Stimulated activated CD8-positive, alpha-beta memory T cell treated with anti-CD3 and anti-CD28 coated beads, Interleukin-12 subunit alpha, Interleukin-12 subunit beta, amount 100 ng/mL, for 24 hours (primary cell): ENCODE data around the gene ADAM12.

Experiments used
- DNase-seq: peaks from one replicate; pipeline ENCODE4 v3.0.0-alpha.2; 2020; ENCODE audit errors: extremely low read depth

The ADAM12 gene

DNA sequence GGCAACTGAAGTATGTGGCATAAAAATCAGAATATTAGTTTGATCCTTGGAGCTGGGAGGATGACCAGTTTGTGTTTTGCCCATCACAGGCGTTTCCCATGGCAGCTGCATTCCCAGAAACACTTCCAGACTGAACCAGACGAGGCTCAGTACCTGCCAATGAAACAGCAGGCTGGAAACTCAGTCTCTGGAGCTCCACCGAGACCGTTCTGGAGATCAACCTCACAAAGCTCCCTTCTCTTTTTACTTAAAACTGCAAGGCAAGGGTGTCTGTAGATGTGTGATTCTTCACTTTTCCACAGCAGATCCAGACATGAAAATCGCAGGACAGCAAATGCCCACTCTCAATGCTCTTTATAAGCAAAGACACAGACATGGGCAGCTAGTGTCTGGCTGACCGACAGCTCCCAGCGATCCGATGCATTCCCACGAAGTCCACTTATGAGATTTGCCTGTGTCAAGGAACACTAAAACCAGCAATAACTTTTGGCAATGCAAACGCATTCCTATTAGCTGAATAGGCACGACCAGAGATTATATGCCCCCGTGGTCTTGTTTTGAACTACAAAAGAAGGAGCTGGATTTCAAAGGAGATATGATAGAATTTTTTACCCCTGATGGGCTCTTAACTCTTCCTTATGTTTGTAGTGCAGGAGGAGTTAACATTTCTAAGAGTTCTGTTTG, 72.6 kb downstream of the ADAM12 start:
- no peak for DNase-seq

DNA sequence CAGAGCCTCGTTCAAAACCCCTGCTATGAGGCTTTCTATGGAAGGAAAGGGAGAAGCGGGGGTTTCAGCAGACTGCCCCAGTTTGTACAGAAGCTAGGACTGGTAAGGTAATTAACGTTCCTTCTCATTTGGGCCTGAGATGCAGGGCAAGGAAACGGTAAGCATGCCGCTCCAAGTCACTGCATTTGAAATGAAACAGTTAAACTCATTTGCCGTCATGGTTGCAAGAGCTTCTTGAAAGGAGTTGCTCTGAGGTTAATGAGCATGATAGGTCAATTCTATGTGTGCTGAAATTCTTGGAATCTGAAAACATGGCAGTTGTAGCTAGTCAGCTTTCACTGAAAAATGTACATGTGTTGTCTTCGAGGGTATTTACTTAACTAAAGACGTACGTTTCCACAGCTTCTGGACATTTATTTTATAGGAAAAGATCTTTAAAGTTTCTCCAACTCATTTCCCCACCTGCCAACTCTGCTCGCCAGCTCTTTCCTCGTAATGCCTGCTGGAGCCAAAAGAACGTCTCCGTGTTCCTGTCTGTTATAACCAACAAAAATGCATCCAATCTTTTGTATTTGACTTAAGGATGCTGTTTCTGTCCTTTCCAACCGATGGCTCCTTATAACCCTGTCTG, 73.3 kb downstream of the ADAM12 start:
- DNase-seq = no peak

DNA sequence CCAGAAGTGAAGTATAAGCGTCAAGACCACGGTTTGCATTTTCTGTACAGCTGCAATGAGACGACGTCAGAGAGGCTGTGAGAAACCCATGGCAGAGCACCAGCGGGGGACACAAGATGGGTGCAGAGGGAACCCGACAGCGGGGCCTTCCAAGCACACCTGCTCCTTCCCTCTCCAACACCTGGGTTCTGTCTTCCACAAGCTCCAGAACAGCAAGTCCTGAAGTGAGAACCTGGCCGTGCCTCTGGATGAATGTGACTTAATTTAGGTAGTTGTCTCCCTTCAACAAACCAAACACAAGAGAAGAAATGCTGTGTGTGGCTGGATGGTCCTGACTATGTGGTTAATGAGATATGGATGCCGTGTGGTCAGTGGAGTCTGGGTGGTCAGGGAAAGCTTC, 76.1 kb downstream of the ADAM12 start:
- DNase-seq = no peak

DNA sequence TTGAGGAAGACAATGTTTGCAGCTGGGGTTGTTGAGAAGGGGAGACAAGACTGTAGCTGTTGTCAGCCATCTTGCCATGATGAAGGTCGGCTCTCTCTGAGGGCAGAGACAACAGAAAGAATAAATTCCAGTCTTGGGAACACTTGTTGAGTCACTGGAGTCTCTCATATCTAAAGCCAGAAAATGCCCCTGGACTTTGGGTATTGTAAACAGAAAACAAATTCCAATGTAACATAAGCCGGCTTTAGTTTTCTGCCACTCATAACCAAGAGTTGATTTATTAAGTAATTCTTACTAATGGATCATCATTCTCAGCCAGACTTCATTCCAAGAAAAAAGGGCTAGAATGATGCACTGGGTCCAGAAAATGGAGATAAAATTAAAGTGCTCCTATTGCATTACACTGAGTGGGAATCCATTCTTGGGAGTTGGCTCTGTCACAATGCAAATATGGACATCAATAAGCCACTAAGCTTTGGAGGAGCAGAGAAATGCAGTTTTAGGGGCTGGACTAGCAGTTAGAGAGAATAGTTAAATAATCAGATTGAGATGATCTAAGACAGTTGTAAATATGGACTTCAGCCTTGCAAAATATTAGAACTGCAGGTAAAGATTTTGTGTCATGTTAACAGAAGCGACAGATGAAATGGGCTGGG, 78.9 kb downstream of the ADAM12 start:
- no peak for DNase-seq

DNA sequence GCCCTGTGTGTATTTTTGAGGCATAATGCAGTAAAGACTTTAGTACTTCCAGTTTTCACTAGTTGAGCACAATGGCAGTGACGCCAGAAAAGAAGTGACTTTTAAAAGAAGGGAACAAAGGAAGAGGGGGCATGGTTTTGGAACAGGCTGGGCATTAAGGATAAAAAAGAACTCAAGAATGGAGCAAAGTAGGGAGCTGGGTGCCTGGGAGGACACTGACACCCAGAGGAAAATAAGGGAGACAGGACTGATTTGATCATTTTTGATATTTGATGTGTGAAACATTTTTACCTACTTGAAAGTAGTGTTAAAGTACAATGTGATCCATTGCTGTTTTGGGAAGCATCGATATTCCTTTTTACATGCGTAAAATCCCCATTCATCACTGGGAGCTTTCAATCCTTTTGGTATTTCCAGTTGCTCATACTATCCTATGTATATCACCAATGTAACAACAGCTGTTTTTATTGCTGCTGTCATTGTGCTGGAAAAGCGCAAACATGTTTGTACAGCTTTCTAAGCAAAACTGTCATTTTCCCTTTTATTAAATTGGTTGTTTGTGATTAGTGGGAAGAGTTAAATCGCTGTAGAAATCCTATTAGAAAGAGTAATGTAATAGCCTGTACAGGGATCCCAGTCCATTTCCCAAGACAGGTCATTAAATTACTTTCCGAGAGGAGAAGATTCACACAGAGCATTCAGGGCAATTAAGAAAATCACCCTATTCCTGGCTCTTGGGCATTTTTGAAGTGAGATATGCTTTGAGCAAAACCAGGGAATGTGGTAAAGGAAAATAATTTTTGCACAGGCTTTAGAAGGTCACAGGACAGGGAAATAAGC, 85.2 kb downstream of the ADAM12 start:
- DNase-seq = no peak

DNA sequence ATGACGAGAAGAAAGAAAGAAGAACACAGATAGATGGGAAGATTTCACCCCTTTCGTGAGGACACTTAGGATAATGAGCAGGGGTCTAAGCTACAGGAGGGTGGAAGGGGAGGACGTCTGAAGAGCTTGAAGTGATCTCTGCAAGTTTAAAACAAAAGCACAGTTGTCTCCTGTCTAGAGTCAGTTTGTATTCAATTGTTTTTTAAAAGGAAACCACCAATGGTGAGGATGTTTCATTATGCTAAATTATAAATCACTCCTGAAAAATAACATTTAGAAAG, 85.9 kb downstream of the ADAM12 start:
- DNase-seq = no peak

DNA sequence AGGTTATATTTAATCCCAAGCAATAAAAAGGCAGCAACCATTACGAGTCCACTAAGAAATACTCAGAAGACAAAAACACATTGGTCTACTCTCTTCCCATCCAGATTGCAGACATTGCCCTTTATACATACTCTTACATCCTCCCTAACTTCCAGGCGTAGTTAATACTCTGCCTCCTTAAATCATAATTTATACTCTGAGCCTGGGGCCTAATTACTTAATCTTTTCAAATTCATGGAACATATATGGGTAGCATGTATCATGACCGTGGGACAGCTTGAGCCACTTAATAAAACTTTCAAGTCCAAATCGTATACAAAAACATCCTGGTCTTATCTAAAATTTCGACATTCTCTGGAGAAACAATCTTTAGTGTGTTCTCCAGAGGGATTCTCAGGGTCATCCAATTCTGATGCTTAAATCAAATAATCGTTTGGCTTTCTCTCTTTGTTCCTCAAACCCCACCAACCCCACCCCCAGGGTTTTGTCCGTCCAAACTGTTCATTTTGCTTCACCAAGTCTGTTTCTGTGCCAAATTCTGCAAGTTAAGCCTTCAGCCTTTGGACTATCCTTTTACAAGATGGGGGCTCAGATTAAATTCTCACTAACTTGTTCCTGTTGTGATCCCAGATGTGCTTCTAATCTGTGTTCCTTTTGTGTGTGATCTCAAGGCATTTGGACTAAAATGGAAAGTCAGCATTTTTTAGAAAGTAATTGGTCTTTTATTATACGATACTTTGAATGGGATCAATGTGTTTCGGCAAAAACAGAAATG, 86.4 kb downstream of the ADAM12 start:
- DNase-seq = no peak

DNA sequence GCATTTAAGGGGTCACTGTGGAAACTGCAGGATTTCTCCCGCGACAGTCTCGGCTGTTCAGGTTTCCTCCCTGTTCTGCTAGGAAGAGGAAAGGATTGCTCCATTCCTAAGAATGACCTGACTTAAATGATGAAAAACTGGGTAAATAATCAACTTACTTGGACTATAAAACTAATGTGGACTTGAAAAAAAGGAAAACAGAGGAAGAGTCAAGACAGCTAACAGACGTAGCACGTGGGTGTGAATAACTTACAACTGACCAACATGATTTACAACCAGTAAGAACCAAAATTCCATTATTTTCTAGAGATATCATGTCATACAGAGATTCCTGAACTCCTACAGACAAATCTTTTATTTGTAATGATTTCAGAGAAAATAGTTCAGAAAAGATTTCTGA, 93.8 kb downstream of the ADAM12 start:
- DNase-seq = no peak

DNA sequence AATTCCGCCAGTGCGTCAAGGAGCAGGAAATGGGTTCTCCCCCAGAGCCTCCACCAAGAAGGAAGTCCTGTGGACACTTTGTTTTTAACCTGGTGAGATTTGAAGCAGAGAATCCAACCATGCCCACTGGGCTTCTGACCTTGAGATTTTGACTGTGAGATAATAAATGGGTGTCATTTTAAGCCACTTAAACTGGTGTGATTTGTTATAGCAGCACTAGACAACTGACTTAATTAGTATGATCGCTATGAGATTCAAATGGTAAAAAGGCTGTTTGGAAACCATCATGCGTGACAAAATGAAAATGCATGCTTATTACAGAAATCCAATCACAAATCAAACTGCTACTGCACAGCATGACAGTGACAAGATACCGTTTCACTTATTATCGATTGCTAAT, 98.0 kb downstream of the ADAM12 start:
- DNase-seq = no peak

DNA sequence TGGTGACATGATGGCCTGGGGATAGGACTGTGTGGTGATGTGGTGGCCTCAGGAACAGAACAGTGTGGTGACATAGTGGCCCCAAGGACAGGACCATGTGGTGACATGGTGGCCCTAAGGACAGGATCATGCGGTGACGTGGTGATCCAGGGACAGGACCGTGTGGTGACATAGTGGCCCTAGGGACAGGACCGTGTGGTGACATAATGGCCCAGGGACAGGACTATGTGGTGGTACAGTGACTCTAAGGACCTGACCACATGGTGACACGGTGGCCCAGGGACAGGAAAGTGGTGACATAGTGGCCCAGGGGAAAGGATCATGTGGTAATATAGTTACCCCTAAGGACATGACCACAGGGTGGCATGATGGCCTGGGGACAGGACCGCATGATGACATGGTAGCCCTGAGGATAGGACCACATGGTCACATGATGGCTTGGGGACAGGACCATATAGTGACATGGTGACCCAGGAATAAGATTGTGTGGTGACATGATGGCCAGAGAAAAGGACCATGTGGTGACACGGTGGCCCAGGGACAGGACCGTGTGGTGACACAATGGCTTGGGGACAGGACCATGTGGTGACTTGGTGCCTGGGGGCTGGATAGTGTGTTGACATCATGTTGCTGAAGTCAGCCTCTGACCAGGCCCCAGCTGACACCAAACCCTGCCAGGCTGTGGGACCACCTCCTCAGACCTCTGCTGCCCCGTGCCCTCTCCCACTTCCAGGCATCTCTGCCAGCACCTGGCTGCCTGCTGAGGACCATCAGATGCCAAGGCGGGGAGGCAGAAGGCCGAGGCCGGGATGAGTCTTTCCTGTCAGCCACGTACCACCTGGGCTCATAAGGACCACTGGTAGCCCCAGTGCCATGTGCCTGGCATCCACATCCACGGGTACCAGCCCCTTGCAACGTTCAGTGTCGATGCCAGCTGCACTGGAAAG, 99.5 kb downstream of the ADAM12 start:
- DNase-seq = no peak

DNA sequence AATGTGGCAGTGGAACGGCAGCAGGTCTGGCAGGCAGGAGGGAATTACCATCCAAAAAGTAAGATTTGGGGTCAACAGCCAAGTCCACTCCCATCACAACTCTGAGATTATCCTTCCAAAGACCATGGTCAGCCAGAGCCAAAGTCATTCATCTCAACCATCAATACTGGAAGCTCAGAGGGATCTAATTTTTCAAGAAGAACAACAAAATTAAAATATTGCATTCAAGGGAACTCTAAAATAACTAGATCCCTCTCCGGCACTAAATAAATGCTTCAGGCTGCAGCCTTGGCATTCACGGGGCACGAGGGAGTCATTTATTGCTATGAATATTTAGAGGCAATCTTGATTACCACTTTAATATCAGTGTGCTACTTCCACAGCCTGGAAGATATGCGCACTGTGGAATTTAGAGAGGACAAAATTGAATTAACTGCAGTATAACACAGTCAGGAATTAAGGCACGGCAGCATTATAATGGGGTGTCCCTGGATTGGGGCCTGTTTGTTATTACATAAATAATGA, 102.0 kb downstream of the ADAM12 start:
- DNase-seq = no peak

DNA sequence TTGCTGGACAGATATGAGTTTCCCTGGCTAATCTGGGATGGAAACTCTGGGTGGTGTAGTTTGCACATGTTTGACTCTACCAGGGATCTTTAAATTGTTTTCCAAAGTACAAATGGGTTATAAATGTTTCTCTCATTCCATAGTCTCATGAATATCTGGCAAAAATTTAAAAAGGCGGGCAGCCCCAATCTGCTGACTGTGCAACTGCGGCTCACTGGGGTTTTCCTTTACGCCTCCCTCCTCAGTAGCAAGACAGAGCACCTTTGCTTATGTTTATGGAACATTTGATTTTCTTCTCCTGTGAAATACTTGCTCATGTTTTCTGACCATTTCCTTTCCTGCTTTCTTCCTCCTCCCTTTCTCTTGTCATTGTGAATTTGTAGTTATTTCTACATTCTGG, 105.0 kb downstream of the ADAM12 start:
- no peak for DNase-seq

DNA sequence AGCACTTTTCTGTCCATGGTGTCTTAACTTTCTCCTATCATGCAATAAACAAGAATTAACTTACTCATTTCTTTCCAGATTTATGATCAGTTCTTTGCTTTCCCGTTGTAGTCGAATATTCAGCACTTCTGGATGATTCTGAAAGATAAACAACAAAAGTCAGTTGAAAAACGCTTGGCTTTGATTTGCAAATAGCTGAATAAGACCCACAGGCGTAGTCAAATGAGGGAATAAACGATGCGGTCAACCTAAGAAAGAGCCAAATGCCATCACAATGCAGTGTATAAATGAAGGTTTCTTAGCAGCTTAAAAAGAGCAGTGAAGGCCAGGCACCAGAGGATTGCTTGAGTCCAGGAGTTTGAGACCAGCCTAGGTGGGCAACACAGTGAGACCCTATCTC, 109.4 kb downstream of the ADAM12 start:
- DNase-seq = no peak

DNA sequence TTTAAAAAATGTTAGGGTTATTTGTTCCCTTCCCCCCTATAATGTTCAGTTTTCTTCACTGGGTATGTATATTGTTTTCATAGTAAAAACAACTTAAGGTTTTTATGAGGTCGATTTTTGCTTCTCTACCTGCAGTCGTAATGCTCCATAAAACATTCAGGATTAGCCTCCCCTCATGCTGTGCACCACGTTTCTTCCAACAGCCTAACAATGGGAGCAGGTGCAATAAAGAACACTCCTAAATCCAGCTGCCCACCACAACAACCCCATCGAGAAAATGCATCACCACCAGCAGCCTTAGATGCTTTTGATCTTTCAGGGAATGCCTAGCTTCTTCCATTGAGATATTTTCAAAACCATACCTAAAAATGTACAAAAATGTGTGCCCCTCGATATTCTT, 111.1 kb downstream of the ADAM12 start:
- DNase-seq = no peak

DNA sequence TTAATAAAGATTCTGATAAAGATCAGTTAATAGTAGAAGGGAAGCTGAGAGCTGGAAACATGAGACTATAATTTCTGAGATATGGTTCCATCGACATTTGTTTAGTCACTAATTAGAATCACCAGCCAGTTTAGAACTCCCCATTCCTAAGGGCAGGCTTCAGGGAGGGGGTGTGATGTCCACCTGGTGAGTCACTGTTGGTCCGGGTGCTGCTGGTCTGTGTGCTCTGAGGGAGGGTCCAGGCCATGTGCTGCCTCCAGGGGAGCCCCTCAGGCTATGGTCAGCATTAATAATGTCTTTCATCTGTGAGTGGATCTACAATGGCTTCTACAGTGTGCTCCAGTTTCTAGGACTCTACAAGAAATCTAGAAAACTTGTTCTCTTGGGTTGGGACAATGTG, 115.8 kb downstream of the ADAM12 start:
- no peak for DNase-seq

DNA sequence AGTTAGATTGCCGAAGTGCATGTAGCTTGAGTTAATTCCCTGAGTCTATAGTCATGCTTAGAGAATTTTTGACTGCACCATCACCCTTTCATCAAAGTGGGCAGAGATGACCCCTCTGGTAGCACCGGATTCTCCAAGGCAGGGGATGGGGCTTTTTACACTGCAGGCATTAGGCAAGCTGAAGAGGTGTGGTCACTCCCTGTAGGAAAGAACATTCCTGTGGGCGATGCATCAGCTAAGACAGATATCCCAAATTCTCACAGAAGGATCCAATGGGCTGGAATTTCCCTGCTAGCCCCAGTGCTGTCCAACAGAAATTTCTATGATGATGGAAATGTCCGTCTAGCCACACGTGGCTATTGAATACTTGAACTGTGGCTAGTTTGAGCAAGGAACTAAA, 118.2 kb downstream of the ADAM12 start:
- no peak for DNase-seq

DNA sequence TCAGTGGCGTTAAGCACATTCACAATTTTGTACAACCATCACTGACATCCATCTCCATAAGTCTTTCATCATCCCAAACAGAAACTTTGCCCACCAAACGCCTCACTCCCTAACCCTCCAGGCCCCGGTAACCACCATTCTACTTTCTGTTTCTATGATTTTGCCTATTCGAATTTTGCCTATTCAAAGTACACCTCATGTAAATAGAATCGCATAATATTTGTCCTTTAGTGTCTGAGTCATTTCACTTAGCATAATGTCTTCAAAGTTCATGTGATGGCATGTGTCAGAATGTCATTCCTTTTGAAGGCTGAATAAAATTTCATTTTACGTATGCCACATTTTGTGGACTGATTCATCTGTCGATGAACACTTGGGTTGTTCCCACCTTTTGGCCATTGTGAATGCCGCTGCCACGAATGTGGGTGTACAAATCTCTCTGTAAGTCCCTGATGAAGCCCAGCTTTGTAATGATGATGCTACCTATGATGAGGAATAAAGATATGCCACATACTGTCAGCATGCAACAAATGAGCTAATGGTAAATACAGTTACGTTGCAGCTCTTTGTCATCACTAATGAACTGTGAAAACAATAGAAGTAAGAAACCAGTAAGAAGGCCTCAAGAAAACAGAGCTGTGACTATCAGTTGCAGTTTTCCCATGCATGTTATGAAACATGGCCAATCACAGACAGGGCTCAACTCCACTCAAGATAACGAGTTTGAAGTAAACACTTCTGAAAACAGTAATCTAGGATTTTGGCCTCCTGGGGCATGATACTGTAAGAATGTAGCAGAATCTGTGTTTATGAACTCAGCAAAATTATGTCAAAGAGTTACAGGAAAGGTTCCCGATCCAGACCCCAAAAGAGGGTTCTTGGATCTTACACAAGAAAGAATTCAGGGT, 120.0 kb downstream of the ADAM12 start:
- DNase-seq = no peak

DNA sequence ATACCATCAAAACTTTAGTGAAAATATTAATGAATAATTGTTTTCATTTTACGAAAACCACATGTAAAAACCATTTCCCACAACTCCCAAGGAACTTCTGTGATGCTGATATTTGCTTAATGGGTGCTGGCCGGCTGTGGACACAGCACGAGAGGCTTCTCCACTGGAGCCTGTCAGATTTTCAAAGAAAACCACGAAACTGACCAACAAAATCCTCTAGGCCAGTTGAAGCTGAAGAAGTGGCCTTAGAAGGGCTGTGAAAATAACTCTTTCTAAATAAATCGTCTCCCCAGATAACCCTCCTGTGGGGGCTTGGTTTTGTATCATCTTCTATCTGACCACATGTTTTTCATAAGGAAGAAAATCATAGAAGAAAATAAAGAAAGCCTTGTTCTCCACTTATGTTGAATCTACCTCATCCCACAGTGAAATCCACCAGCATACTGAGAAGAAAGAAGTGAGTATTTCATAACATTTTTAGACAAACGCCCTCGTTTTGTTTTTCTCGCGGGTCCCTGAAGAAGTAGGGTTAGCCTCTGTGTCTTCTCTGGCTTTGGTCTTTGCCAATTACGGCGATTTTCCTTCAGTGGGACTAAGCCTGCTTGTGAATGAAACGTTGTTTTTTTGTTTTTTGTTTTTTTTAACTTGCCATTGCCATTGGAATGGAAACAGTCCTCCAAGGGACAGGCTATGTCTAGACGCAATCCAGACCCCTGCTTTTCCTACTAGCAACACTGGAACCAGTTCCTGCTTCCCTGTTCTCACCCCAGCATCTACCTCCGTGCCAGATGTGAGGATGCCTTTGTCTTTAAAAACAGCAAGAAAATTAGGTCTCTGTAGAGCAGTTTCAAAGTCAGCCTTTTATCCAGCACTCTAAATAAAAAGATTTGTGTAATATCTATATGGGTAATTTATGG, 123.9 kb downstream of the ADAM12 start:
- DNase-seq = no peak
